GM23338 (cell line): ENCODE data around the gene FBXW4. TPM values are rescaled to one million over a fixed set of nuclear protein-coding genes. Genes with fewer than 3 reads are reported as not detected.

ENCODE experiments used
- ATAC-seq: fragments of 200-7000 bp; cut with Tn5 transposase; 3 replicates; pipeline ENCODE4 v1.9.1; 2020
- DNase-seq: peaks from one replicate; pipeline ENCODE4 v3.0.0-alpha.2; 2015; ENCODE audit warnings: low spot score
- H2AFZ ChIP-seq: fragments of 200-600 bp; sonication (generic); 2 replicates; pipeline ENCODE4 v1.8.0; 2016; ENCODE audit warnings: antibody characterized with exemption, mild to moderate bottlenecking, moderate library complexity
- H3F3A ChIP-seq: fragments of 200-600 bp; sonication (generic); replicated peaks from 2 replicates; pipeline ENCODE4 v1.8.0; 2017; ENCODE audit warnings: antibody characterized with exemption, mixed run types, low read depth
- H3K27ac ChIP-seq: fragments of 200-600 bp; sonication (generic); 2 replicates; pipeline ENCODE4 v1.6.1; 2016; ENCODE audit warnings: low read depth
- H3K27me3 ChIP-seq: fragments of 200-600 bp; sonication (generic); 2 replicates; pipeline ENCODE4 v1.8.0; 2016; ENCODE audit warnings: mild to moderate bottlenecking, mixed run types, moderate library complexity; ENCODE audit not compliant: insufficient read depth
- H3K36me3 ChIP-seq: fragments of 200-600 bp; sonication (generic); 2 replicates; pipeline ENCODE4 v1.8.0; 2016; ENCODE audit warnings: mild to moderate bottlenecking; ENCODE audit not compliant: insufficient read depth
- H3K4me1 ChIP-seq: fragments of 200-600 bp; sonication (generic); 2 replicates; pipeline ENCODE4 v1.8.0; 2016; ENCODE audit warnings: mild to moderate bottlenecking, moderate library complexity; ENCODE audit not compliant: insufficient read depth
- H3K4me2 ChIP-seq: fragments of 200-600 bp; sonication (generic); 2 replicates; pipeline ENCODE4 v1.7.1; 2017; ENCODE audit warnings: mixed run types
- H3K4me3 ChIP-seq: fragments of 200-600 bp; sonication (generic); 2 replicates; pipeline ENCODE4 v1.6.1; 2016; ENCODE audit warnings: mixed run types
- H3K79me2 ChIP-seq: fragments of 200-600 bp; sonication (generic); replicated peaks from 2 replicates; pipeline ENCODE4 v1.8.0; 2017; ENCODE audit warnings: mild to moderate bottlenecking; ENCODE audit not compliant: insufficient read depth
- H3K9me2 ChIP-seq: fragments of 200-600 bp; sonication (generic); 2 replicates; pipeline ENCODE4 v1.8.0; 2017; ENCODE audit not compliant: insufficient read depth
- H4K20me1 ChIP-seq: fragments of 200-600 bp; sonication (generic); replicated peaks from 2 replicates; pipeline ENCODE4 v1.8.0; 2017; ENCODE audit warnings: mild to moderate bottlenecking; ENCODE audit not compliant: insufficient read depth
- H3K27ac Mint-ChIP-seq: 2 replicates; pipeline ENCODE4 v1.8.0; 2020; ENCODE audit warnings: inconsistent platforms, mild to moderate bottlenecking, moderate library complexity, mixed read lengths
- H3K27me3 Mint-ChIP-seq: 3 replicates; pipeline ENCODE4 v1.8.0; 2022; ENCODE audit warnings: low read depth, mild to moderate bottlenecking, moderate library complexity, mixed read lengths, inconsistent platforms; ENCODE audit not compliant: insufficient read depth, poor library complexity
- H3K36me3 Mint-ChIP-seq: 3 replicates; pipeline ENCODE4 v1.8.0; 2021; ENCODE audit warnings: low read depth, mild to moderate bottlenecking, inconsistent platforms, moderate library complexity, mixed read lengths
- H3K4me1 Mint-ChIP-seq: 3 replicates; pipeline ENCODE4 v1.8.0; 2020; ENCODE audit warnings: mild to moderate bottlenecking, inconsistent platforms, mixed read lengths
- H3K4me3 Mint-ChIP-seq: 3 replicates; pipeline ENCODE4 v1.8.0; 2021; ENCODE audit warnings: moderate library complexity, mild to moderate bottlenecking, inconsistent platforms, mixed read lengths
- H3K9me3 Mint-ChIP-seq: 3 replicates; pipeline ENCODE4 v1.8.0; 2020; ENCODE audit warnings: moderate library complexity, mild to moderate bottlenecking, inconsistent platforms, mixed read lengths
- CREB1 ChIP-seq: fragments of 250-450 bp; sonication (Bioruptor Pico); IDR thresholded peaks from 2 replicates; pipeline ENCODE4 v1.5.0; 2020; ENCODE audit warnings: low read depth, mild to moderate bottlenecking, moderate library complexity
- CTCF ChIP-seq, 2 experiments: fragments of 200-600 bp in 1 of 2; sonication (generic) in 1 of 2; conservative IDR thresholded peaks; 2 replicates each; pipeline versions ENCODE4 v1.5.1 to v1.6.1; 2016 to 2017; ENCODE audit warnings: antibody characterized with exemption in 2 of 2, low read depth in 2 of 2, mild to moderate bottlenecking in 2 of 2, moderate library complexity in 1 of 2
- EZH2 ChIP-seq: fragments of 200-600 bp; sonication (generic); IDR thresholded peaks from one replicate; pipeline ENCODE4 v1.8.0; 2017; ENCODE audit warnings: antibody characterized with exemption, mild to moderate bottlenecking, low read depth; ENCODE audit not compliant: unreplicated experiment
- EZH2phosphoT487 ChIP-seq: fragments of 200-600 bp; sonication (generic); IDR thresholded peaks from one replicate; pipeline ENCODE4 v1.8.1; 2018; ENCODE audit warnings: antibody characterized with exemption; ENCODE audit not compliant: unreplicated experiment
- JUNB ChIP-seq: IDR thresholded peaks from one replicate; pipeline ENCODE4 v1.6.1; 2016; ENCODE audit warnings: antibody characterized with exemption; ENCODE audit not compliant: unreplicated experiment
- NANOG ChIP-seq: IDR thresholded peaks from 2 replicates; pipeline ENCODE4 v1.6.1; 2016; ENCODE audit warnings: antibody characterized with exemption, borderline replicate concordance
- POLR2AphosphoS5 ChIP-seq: IDR thresholded peaks from 2 replicates; pipeline ENCODE4 v1.6.1; 2016; ENCODE audit warnings: antibody characterized with exemption, low read depth
- STAT1 ChIP-seq: IDR thresholded peaks from one replicate; pipeline ENCODE4 v1.6.1; 2016; ENCODE audit warnings: antibody characterized with exemption; ENCODE audit not compliant: unreplicated experiment
- ZNF114 ChIP-seq: fragments of 250-450 bp; sonication (Bioruptor Pico); IDR thresholded peaks from 2 replicates; pipeline ENCODE4 v1.5.0; 2020; ENCODE audit warnings: mild to moderate bottlenecking, moderate library complexity
- ZNF331 ChIP-seq: fragments of 250-450 bp; sonication (Bioruptor Pico); IDR thresholded peaks from 2 replicates; pipeline ENCODE4 v1.5.0; 2020; ENCODE audit warnings: low read depth, mild to moderate bottlenecking, moderate library complexity
- ZNF462 ChIP-seq: fragments of 250-450 bp; sonication (Bioruptor Pico); IDR thresholded peaks from 2 replicates; pipeline ENCODE4 v1.5.0; 2020; ENCODE audit warnings: mild to moderate bottlenecking, moderate library complexity
- polyA plus RNA-seq: library from polyadenylated mRNA; unstranded; fragments of >200 nt; fragmentation: Nextera tagmentation; extraction: Ambion mirVana; gene quantifications from 2 replicates; pipeline ENCODE4 v1.2.1, GENCODE V29; 2016
- total RNA-seq: library from RNA; depleted of rRNA; stranded (reverse); fragments of >200 nt; shearing (Covaris generic); gene quantifications from 2 replicates; pipeline ENCODE4 v1.2.3, GENCODE V29; 2014

The FBXW4 gene
- total and polyA plus RNA-seq, 2 experiments from 2014 or later: 8.0 to 18.6 TPM

- TF ChIP-seq CTCF (conservative IDR thresholded peaks at IDR 0.05; ENCODE audit: low read depth in 2 of 2): no peak
- Histone ChIP-seq H2AFZ (no peak overlapping the region), H3K9me2 (no peaks in the 10 kb centered on the region), H3K27ac (no peak overlapping the region), H3K27me3 (no peaks in the 10 kb centered on the region), H3K36me3 (no peaks in the 10 kb centered on the region; the same call in none of the 2 replicates), H3K79me2 (no peaks in the 10 kb centered on the region), H4K20me1 (no peaks in the 10 kb centered on the region; the same call in 1 of the 2 replicates), H3F3A (no peaks in the 10 kb centered on the region), H3K4me1 (peaks cover 13% of the 10 kb centered on the region), H3K4me3 (no peak overlapping the region), H3K4me2 (peak overlapping the region; percentile 62)
- Mint-ChIP-seq H3K36me3 (peaks cover 49% of the 10 kb centered on the region), H3K27ac (no peak overlapping the region; the same call in 1 of the 2 replicates), H3K4me1 (peaks cover 22% of the 10 kb centered on the region), H3K27me3 (peaks cover 9% of the 10 kb centered on the region), H3K9me3 (peaks cover 10% of the 10 kb centered on the region), H3K4me3 (no peak overlapping the region)
- ATAC-seq (peak; percentile 77), DNase-seq (no peak)
Measured at GRCh38 chr10:101580486-101581399, 114.2 kb downstream of the FBXW4 start.

- no peaks in the 10 kb centered on the region; the same call in none of the 2 replicates for H3K36me3 ChIP-seq
- Mint-ChIP-seq H3K27ac (no peak overlapping the region), H3K4me3 (no peak overlapping the region), H3K9me3 (peaks cover 10% of the 10 kb centered on the region), H3K27me3 (peaks cover 13% of the 10 kb centered on the region), H3K4me1 (peaks cover 24% of the 10 kb centered on the region), H3K36me3 (peaks cover 40% of the 10 kb centered on the region)
- no peaks in the 10 kb centered on the region for H3K79me2 ChIP-seq
- H3K9me2 ChIP-seq: no peaks in the 10 kb centered on the region
- no peak overlapping the region for H3K4me3 ChIP-seq
- peaks cover 13% of the 10 kb centered on the region for H3K4me1 ChIP-seq
- H3K27ac ChIP-seq: no peak overlapping the region
- H3K27me3 ChIP-seq: no peaks in the 10 kb centered on the region
- ATAC-seq (no peak), DNase-seq (no peak)
- H3K4me2 ChIP-seq: no peak overlapping the region
- H4K20me1 ChIP-seq: no peaks in the 10 kb centered on the region; the same call in 1 of the 2 replicates
- no peak overlapping the region for H2AFZ ChIP-seq
- H3F3A ChIP-seq: no peaks in the 10 kb centered on the region
- TF ChIP-seq CTCF (conservative IDR thresholded peaks at IDR 0.05; ENCODE audit: low read depth in 2 of 2) (no peak), POLR2AphosphoS5 (no peak), NANOG (no peak), EZH2 (no peak), ZNF331 (no peak), ZNF114 (no peak), STAT1 (no peak), EZH2phosphoT487 (no peak), ZNF462 (CRISPR knock-in tag) (no peak), CREB1 (no peak), JUNB (no peak)
Measured at GRCh38 chr10:101579516-101579870, 115.5 kb downstream of the FBXW4 start.
